Left ventricle myocardium superior (tissue), 1 donor: ENCODE results near the gene TBL3. TPM values are rescaled to one million over a fixed set of nuclear protein-coding genes. Genes with fewer than 3 reads are reported as not detected.

Experiments
- ATAC-seq: fragments of 200-7000 bp; cut with Tn5 transposase; one replicate; pipeline ENCODE4 v1.9.1; 2020; ENCODE audit warnings: mild to moderate bottlenecking, moderate library complexity
- DNase-seq: peaks from one replicate; pipeline ENCODE4 v3.0.0-alpha.2; 2020
- intact Hi-C: fragments of 100-400 bp; cut with micrococcal nuclease; formaldehyde crosslinking; loops from one replicate; pipeline ENCODE4 v1.11.0; 2022
- total RNA-seq: library from RNA; stranded (reverse); fragmentation: NEBNext Ultra II Directional; extraction: Animal tissue kit (Norgen Biotek cat#: 25700); gene quantifications from one replicate; pipeline ENCODE4 v1.2.1, GENCODE V29; 2021
- donor health status: DM: no; HTN: yes; CAD: no; lungs with severe emphysema.

Gene TBL3
- total RNA-seq, 1 donor from 2014 or later = 24.4 TPM

GRCh38 chr16:1991948-1992703 is 20.3 kb downstream of the TBL3 start:
- ATAC-seq (peak; percentile 89), DNase-seq (peak; percentile 96)
- intact Hi-C loops = no loop called here

DNA sequence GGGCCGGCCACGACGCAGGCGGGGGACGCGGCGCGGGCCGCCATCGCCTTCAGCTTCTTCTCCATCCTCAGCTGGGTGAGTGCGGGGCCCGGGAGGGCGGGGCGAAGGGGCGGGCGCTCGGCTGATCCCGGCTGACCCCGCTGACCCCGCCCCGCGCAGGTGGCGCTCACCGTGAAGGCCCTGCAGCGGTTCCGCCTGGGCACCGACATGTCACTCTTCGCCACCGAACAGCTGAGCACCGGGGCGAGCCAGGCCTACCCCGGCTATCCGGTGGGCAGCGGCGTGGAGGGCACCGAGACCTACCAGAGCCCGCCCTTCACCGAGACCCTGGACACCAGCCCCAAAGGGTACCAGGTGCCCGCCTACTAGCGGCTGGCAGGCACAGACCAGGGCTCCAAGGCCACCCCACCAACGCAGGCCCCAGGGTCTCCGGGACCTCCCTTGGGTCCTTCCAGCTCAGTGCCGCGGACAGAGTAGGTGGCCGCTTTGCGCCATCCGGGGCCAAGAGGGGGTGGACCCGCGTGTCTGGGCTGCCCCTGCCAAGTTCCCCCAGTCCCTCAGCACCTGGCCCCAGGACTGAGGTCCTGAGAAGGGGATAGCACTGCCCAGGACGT is 21.0 kb downstream of the TBL3 start:
- no peak for DNase-seq
- intact Hi-C loops = no loop called here
- peak; percentile 1 for ATAC-seq

DNA sequence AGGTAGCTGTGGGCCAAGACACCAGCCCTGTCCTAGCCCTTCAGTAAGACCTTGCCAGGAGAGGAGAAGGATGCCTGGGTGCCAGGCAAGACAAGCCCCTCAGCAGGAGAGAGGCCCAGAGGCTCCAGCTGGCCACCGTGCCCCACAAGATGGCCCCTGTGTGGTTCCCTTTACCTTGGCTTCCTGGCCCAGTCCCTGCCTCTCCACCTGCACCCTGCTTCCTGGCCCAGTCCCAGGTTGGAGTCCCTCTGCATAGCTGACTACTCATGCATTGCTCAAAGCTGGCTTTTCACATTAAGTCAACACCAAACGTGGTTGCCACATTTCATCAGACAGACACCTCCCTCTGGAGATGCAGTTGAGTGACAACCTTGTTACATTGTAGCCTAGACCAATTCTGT is 21.9 kb downstream of the TBL3 start:
- intact Hi-C loops = no loop called here
- ATAC-seq (no peak), DNase-seq (no peak)

DNA sequence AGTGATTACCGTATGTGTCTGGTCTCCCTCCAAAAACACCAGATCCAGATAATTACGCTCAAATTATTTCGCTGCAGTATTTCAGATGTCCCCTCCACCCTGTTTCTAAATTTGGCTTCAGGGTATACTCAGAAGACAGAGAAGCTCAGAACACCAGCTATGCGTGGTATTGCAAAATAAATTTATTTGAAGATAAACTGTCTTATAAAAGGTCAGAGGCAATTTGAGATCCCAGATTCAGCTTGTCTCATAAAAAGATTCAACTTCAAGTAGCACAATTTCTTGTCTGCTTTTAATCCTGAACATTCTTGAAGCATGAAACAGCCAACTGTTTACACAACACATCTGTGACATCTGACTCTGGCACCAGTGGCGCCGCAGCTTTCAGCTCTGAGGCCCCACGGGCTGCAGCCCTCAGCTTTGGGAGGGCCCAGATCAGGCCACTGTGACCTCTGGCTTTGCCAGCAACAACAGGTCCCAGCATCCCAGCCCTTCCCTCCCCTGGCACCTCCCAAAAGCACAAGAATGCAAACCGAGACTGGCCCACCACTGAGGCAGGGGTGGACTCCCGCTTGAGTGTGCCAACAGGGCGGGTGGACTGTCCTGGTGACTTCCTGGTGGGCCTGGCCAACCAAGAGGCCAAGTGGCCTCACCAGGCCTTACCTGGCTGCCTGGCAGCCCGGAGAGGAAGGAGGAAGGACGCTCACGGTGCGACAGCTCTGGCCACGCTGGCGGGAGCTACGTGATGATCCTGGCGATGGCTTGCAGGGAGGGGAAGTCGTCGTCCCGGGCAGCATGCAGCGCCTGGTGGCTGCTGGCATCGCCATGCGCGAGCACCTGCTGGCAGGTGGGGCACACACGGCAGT is 25.9 kb downstream of the TBL3 start:
- ATAC-seq (no peak), DNase-seq (no peak)
- intact Hi-C loops = no loop called here

DNA sequence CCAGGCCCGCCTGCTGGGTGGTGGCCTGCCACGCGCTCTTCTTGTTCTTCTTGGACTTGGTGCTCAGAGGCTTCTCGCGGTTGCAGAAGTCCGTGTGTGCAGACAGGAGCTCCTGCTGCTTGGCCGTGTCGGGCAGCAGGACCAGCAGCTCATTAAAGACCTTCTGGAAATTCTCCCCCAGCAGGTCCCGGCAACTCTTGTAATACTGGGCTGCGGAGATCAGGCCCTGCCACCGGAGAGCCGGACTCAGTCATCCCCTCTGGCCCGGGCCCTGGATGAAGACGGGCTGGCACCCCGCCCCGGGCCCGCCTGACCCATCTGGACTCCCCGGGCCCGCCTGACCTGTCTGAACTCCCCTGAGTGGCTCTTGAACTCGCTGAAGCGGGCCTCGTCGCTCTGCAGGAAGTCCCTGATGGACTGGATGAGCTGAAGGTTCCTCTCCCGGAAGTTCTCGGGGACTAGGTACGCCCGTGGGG is 26.5 kb downstream of the TBL3 start:
- no peak for DNase-seq
- intact Hi-C loops = no loop called here
- no peak for ATAC-seq

DNA sequence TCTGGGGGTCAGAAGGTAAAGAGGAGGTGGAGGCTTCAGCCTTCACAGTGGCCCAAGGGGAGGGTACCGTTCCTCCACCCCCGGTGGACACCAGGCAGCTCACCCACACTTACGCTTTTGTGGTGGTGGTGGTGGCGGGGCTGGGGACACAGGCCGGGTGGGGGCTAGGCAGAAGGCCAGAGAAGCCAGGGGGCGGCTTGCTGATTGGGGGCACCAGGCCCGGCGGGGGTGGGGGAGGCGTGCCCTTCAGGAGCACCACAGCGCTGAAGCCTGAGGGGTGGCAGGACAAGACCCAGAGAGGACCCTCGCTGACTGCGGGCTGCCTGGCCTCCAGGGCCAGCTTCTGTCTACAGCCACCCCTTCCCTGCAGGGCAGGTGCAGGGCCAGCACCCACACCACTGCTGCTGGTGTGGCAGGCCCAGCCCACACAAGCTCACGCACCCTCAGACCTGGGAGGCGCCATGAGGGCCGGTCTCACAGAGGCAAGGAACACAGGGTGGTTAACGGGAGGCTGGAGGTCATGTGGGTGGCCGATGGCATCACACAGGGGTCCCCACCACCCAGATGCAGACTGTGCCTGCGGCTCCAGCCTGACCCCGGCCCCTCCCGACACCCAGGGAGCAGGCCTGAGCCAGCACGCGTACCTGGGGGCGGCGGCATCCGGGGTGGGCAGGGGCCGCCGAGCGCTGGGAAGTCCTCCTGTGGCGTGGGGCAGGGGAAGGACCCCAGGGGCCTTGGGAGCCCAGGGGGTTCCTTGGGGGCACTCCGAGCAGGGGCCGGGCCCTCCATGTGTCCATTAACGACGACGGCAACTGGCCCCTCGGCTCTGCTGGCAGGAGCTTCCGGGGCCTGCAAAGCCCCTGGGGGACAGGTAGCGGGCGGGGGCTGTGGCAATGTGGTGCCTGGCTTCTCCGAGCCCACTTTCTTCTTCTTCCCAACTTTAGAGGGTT is 27.3 kb downstream of the TBL3 start:
- DNase-seq = no peak
- intact Hi-C loops = no loop called here

DNA sequence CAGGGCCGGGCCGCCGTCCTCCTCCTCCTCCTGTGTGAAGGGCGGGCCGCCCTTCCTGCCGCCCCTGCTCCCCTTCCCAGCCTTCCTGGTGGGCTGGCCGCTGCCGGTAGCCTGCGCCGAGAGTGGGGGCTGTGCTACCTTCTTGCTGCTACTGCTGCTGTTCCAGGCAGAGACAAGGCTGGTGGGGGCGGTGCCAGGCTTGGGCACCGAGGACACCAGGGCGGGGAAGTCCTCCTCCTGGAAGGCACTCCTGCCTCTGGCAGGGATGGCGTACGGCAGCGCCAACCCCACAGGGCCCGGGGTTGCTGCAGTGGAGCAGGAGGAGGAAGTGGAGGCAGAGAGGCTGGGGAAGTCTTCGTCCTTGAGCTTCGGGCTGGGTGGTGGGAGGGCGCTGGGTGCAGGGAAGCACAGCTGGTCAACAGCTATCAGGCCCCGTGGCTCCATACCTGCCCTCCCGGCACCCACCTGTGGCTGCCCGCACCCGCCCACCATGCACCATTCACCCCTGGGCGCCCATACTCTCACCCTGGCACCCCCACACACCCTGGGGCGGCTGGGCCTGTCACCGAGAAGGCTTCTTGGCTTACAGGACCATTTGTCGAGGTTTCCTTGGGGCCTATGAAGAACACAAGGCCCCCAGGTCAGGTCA is 28.1 kb downstream of the TBL3 start:
- ATAC-seq (no peak), DNase-seq (no peak)
- intact Hi-C loops = no loop called here

More for the DNA sequence above, 27.3 kb downstream of the TBL3 start:
- ATAC-seq = no peak

DNA sequence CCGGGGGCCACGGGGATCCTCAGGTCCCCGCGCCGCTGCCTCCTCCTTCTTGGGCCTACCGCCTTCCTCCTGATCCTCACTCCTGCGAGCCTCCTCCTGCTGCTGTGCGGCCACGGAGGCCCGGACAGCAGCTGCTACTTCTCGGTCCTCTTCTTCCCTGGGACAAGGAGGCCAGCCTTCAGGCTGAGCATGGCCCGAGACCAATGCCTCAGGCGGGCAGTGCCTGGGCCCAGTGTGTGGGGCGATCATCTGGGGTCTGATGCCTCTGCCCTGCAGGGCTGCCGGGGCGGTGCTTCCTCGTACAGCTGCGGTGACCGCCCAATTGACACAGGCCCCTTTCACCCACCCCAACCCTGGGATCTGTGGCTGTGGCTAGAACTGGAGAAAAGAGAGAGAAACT is 29.2 kb downstream of the TBL3 start:
- DNase-seq (no peak), ATAC-seq (no peak)
- intact Hi-C loops = no loop called here

GRCh38 chr16:2001456-2002355 is 29.9 kb downstream of the TBL3 start:
- intact Hi-C loops = no loop called here
- ATAC-seq = no peak
- peak; percentile 24 for DNase-seq

DNA sequence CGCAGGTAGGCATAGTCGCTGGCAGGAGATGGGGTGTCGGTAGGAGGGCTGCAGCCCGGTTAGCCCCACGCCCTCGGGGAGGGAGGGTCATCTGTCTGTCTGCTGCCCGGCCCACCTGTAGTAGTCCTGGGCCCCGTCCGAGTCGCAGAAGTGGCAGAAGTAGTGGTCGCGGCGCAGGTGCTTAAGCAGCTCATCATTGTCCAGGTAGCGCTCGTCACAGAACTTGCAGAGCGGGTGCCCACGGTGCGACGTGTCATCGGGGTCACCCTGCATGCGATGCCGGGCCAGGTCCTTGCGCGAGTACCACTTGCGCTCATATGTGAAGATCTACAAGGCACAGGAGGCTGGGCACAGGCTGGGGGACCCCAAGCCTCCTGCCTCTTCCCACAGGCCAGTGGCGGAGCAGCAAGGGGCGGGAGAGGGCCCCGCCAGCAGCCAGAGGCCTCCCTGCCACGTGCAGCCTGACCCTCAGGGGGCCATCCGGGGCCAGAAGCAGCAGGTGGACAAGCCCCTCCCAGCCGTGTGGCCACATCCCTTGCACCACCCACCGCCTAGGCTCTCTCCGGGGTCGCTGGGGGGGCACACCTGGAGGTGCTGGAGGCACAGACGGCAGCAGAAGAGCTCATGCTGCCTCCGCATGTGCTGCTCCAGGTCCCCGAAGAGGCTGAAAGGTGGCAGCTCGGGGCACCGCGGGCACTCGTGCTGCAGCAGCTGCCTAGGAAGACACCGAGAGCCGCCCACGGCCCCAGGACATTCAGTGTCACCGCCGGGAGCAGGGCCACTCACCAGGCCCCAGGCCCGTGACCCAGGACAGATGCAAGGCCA is 30.8 kb downstream of the TBL3 start:
- DNase-seq = peak; percentile 38
- intact Hi-C loops = no loop called here
- no peak for ATAC-seq

- peak; percentile 25 for DNase-seq
- no peak for ATAC-seq
- intact Hi-C loops = no loop called here
These were observed 31.5 kb downstream of the TBL3 start for GRCh38 chr16:2003231-2003826.

GRCh38 chr16:2003827-2004641 is 32.2 kb downstream of the TBL3 start:
- DNase-seq = peak; percentile 95
- ATAC-seq = peak; percentile 88
- intact Hi-C loops = no loop called here

DNA sequence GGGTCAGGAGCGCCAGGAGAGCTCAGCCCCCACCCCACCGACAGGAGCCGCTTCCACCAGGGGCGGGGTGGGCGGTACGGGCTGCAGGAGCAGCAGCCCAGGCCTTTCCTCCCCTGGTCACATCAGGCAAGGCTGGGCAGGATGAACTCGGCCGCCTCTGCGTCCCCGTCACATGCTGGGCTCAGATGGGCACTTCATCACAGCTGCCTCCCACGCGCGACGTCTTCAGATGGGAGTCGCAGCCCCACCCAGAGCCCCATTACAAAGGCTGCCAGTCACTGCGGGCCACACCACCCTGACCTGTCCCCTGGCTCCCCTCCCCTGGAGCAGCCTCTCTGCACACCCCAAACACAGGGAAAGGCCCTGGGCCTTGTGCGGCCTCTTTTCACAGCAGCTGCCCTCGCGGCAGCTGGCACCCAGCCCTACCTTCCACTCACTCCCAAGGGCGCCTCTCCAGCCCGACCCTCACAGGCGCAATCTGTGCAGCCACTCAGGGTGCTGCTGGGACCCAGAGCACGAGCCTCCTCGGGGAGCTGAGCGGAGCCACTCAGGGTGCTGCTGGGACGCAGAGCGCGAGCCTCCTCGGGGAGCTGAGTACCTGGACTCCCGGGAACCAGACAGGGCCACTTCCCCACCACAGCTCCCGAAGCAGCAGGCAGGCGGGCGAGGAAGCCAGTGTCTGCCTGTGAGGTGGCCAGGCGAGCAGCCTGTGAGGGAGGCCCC is 33.1 kb downstream of the TBL3 start:
- ATAC-seq (no peak), DNase-seq (peak; percentile 32)
- intact Hi-C loops = no loop called here

- no peak for ATAC-seq
- DNase-seq = no peak
- intact Hi-C loops = no loop called here
These were observed 33.8 kb downstream of the TBL3 start for GRCh38 chr16:2005646-2006045.

GRCh38 chr16:2006317-2006716 is 34.5 kb downstream of the TBL3 start:
- ATAC-seq (no peak), DNase-seq (no peak)
- intact Hi-C loops = no loop called here
